ENCODE results near the gene TMEM183A.
A peak's percentile ranks its signal among the peaks of the same experiment; 100 is the strongest.

TMEM183A gene, protein sequence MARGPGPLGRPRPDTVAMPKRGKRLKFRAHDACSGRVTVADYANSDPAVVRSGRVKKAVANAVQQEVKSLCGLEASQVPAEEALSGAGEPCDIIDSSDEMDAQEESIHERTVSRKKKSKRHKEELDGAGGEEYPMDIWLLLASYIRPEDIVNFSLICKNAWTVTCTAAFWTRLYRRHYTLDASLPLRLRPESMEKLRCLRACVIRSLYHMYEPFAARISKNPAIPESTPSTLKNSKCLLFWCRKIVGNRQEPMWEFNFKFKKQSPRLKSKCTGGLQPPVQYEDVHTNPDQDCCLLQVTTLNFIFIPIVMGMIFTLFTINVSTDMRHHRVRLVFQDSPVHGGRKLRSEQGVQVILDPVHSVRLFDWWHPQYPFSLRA

DNA sequence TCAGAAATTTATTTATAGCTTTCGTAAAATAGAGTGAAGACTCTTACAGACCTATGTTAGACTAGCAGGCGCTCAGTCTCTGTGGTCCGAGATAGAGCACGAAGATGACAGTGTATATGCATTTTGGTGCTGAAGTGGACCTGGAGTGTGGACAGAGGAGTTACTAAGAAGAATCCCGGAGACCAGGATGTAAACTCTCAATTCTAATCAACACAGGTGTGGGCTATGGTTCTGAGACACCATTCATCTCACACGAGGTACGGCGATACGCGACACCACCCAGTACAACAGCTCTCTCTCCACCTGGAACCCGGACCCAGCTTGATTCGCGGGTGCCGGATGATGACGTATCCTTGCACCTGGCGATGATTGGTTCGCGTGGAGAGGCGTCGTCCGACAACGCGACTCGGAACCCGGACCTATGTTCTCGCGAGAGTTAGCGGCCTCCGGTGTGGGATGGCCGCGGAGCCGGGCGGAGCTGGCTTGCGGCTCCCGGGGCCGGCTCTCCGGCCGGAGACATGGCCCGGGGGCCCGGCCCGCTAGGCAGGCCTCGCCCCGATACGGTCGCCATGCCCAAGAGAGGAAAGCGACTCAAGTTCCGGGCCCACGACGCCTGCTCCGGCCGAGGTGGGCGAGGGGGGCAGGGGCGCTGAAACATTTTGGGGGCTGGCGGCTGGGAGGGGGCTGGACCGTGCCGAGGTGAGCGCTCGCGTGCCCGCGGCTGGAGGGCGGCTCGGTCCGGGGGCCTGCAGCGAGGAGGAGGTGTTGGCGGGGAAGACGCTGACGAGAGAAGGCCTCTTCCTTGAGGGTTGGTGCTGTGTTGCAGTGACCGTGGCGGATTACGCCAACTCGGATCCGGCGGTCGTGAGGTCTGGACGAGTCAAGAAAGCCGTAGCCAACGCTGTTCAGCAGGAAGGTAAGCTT, at the start of gene TMEM183A:
TMEM183A (plus strand) TSS at position 427 of the 924 bp plus-strand sequence; CDS start at position 519, 92 bp downstream.
- peak; percentile 63 to 97 (median 92) for DNase-seq

DNA sequence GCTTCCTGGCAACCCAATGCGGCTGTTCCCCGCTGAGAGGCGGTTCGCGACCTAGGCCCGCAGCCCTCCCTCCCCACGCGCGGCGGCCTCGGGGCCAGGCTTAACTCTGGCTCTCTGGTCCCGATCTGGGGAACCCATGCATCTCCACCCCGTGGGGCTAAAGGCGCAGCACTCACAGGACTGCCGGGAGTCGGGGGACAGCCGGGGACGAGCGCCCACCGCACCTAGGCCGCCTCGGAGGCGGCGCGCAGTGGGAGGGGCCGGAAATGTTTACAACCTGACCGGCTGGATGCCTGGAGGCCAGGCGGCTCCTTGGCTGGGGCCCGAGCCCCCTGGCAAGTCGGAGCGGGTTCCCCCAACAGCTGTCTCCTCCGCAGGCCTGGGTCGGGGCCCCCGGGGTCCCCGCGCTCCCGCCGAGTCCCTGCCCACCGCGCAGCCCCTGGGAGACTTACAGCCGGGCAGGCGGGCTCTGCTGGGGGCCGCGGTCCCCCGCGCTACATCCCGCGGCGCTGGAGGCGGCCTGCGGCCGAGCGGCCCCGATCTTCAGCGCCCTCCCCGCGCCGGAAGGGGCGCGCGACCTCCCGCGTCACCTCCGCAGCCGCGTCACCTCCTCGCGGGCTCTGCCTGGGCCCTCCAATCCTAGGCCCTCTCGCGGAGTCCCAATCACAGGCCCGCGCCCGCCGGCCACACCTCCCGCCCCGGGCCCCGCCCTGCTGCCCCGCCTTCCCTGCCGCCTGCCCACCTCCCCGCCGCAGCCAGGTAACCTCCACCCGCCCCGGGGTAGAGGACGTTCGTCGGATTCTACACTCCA, 49.2 kb upstream of the TMEM183A start, which contains the start of gene ADIPOR1:
ADIPOR1 (minus strand) TSS at position 580 of the 811 bp plus-strand sequence. CDS start 7,242 bp downstream, outside the sequence.
- peak; percentile 34 to 95 (median 86) for DNase-seq

DNA sequence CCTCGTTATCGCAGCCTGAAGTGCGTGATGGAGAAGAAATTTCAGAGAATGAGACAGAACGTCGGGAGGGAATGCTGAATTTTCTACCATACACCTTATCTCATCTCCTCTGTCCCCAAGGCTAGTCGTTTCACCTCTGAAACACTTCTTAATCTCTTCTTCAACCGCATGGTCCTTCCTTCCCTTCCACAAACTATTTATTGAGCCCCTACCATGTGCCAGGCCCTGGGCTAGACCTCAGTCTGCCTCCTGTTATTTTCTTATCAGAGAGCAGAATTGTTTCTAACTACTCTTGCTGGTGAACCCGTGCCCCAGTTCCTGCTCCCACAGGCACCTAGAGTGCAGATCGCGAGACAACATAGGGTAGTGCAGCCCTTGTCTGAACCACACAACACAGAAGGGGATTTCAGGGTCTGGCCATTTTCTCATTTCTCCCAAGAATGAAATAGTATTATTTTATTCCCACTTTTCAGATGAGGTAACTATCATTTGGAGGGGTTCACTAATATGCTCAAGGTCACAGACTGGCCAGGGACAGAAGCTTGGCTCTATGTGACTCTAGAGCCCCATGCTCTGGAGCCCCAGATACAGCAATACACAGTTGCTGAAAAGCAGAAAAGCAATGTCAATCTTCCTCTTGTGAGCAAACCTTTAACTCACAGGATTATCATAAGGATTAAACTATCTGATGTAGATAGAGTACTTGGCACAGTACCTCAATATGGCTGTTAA, 48.5 kb upstream of the TMEM183A start:
- no peak for DNase-seq

DNA sequence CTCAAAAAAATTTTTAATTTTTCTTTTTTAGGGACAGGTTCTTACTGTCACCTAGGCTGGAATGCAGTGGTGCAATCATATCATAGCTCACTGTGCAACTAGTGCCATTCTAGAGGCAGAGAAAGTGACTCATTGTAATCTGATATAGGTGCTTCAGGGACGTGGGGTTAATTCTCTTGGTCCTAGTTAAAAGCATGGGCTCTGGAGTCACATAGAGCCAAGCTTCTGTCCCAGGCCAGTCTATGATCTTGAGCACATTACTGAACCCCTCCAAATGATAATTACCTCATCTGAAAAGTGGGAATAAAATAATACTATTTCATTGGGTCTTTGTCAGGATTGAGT, 47.9 kb upstream of the TMEM183A start:
- DNase-seq: no peak

DNA sequence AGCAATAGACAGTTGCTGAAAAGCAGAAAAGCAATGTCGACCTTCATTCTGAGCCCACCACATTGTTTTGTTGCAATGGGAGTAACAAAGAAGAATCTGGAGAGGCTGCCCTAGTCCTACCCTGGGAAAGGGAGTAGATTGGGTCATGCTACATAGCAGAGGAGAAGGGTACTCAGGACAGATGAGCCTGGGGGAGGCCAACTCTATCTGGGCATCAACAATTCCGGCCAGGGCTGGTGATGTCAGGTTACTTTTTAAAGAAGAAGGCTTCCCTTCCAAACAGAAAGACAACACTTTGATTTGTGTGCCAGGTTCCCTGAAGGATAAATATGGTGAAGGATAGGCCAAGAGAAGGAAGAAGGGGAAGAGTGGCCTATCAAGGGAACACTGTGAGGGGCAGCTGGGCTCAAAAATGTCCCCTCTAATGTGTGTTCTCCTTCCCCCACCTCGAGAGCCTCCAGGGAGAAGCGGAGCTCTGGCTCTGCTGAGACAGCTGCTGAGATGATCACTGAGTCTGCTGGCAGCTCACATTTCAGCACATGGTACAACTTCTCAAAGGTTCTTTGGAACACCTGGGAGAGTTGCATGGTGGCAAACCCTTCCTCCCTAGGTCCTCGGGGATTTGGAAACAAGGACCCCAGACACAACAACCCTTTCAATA, 45.8 kb upstream of the TMEM183A start:
- DNase-seq: no peak

DNA sequence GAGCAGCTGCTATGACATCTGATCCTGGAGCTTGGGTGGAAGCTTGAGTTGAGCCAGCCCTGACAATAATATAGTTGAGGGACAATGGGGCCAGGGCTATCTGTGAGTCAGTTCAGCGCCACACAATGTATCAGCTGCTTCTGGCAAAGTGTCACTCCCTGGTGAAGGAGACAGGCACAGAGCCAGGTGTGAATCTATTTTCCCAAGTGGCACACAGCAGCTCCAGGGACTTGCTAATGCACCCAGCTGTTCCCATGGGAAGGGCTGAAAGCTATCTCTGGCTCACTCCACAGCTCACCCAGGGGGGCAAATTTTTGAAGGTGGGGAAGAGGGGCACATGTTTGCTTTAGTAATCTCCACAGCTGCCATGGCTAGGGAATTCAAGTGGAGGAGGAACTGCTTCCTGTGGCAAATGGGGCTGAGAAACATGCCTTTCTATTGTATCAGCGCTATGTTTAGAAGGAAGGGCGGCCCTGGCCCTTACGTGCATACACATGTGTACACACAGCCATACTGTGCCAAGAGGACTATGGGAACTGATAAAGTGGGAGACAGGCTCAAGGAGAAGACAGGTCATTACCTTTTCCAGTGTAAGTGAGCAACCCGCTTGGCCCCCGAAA, 42.3 kb upstream of the TMEM183A start:
- DNase-seq: peak in 2 of 58 donors; percentile 6 to 8

DNA sequence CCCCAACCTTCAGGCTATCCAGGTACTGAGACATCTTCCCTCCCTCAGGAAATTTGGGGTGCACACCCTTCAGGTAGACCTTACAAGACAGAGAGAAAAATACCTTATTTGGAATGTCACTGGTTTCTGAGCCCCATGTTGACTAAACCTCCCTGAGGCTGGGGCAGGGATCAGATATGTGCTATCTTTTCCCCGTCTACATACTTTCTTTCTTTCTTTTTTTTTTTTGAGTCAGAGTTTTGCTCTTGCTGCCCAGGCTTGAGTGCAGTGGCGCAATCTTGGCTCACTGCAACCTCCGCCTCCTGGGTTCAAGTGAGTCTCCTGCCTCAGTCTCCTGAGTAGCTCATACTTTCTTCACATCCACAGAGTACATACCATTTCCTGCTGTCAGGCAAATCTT, 41.8 kb upstream of the TMEM183A start:
- DNase-seq: no peak

DNA sequence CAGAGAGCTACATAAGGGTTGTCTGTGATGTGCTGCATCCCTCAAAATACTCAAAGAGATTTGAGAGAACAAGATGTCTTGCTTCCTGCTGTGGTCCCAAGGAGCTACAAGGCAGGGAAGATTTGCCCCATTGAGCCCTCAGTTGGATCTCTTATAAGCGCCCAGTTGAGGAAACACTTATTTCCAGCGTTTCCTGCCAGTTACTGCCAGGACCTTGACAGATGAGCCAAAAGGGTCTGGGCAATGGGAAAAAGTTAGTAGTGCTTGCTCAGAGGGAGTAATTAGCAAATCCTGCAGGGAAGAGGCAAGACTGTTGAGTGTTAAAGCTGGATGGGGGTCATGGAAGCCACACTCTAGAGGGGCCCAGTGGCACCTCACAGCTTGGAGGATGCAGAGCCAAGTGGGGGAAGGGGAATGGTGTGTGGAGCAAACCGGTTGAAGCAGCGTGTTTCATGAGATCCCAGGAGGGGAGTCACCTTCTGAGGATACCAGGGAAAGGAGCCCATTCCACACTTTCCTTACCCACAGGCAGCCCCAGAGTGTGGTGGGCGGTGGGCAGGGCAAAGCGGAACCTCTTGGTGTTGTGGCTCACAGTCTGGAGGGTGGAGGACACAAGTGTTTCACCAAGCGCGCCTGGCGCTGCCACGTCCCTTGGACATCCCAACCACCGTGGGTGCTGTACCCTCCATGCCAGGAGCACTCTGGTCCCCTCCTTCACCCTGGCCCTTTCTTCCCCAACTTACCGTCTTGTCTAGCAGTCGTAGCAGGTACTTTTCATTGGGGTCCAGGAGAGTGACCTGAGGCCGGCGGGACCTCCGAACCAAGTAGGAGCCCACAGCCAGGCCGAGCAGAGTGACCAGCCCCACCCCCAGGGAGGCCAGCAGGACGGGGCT, 40.9 kb upstream of the TMEM183A start:
- DNase-seq: peak in 4 of 58 donors; percentile 28 to 49 (median 38)

DNA sequence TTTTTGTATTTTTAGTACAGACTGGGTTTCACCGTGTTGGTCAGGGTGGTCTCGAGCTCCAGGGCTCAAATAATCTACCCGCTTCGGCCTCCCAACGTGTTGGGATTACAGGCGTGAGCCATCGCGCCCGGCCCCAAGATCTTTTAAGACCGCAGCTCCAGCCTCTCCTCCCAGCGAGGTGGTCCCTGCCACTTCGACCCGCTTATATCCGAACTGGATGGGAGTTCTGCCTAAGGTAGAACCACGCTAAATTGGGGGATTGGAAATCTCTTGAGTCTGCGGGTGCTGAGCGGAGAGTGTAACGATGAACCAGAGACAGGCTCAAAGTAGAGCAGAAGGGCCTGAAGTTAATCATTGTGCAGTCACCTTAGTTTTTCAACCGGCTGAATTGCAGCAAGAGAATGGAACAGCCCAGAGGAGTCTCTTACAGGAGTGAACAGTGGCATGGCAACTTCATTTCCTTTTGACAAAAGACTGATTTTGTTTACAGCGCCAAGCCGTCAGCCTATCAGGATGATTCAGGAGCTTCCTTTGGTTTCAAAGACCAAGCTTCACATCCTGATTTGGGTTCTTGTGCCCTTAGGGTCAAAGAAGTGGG, 39.4 kb upstream of the TMEM183A start:
- DNase-seq: peak in 5 of 58 donors; percentile 5 to 58 (median 38)

DNA sequence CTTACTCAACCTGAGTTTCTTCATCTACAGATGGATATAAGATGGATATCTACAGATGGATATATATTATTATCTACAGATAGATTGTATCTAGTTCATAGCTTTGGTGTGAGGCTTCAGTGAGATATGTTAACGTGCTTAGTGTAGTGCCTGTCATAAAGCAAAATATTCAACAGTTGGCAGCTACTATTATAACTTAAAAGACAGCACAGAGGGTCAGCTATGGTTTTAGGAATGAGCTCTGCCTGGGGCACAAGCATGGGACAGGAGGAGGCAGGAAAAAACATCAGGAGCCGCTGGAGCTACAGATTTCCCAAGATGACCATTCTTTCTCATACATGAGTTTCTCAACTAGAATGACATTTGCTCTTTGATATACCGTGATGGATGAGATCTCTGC, 38.8 kb upstream of the TMEM183A start:
- no peak for DNase-seq

DNA sequence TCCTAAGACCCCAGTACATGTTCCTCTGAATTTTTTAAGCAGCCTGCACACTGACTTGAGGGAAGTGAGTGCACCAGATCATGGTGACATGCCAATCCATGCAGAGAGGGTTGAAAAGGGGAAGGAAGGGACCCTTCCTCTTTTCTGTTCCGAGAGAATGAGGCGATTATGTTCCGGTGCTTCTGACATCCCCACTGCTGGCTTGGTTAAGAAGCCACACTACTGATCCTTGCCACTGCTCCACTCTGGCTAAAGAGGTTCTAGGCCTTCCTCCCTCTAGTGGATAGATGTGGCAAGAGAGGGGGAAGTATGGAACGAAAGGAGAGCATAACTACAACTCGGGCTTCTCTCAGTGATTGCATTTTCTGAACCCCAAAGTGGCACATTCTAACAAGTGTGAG, 38.3 kb upstream of the TMEM183A start:
- DNase-seq: peak in 27 of 58 donors; percentile 6 to 71 (median 25)

DNA sequence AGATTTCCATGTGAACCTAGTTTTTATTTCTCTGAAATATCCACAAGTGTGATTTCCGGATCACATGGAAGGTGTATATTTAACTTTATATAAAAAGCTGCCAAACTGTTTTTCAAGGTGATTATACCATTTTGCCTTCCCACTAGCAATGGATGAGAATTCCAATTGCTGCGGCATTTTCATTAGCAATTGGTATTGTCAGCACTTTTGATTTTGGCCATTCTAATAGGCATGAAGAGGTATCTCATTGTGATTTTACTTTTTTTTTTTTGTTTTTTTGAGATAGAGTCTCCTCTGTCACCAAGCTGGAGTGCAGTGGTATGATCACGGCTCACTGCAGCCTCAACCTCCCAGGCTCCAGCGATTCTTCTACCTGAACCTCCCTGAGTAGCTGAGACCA, 35.1 kb upstream of the TMEM183A start:
- DNase-seq: no peak

DNA sequence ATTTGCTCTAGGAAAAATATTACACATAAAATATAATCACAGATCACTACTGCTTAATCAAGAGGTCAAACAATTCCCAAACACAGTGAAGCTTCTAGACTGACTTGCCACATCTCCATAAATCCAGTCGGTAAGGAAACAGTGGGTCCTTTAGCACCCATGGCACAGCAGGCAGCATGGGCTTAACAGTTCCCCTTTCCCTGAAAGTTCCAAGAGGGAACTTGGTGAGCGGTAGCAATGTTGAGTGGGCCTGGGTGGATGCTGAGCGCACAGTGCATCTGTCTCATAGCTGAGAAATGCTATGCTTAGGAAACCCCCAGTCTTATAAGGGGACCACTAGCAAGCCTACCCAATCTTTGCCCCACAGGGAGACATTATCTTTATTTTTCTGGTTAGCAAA, 32.3 kb upstream of the TMEM183A start:
- no peak for DNase-seq

DNA sequence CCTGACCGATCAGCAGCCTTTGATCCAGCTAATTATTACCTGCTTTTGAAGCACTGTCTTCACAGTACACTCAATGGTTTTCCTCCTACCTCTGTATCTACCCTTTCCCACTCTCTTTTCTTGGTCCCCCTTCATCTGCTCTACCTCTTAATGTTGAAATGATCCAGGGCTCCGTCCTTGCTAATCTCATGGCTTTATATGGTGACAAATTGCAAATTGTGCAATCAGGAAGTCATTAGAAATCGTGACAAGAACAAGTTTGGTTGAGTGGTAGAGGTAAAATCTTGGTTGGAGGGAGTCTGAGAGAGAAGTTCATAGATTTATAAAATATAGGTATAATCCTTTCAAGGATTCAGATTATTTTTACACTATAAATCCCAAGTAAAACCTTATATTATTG, 30.5 kb upstream of the TMEM183A start:
- no peak for DNase-seq

DNA sequence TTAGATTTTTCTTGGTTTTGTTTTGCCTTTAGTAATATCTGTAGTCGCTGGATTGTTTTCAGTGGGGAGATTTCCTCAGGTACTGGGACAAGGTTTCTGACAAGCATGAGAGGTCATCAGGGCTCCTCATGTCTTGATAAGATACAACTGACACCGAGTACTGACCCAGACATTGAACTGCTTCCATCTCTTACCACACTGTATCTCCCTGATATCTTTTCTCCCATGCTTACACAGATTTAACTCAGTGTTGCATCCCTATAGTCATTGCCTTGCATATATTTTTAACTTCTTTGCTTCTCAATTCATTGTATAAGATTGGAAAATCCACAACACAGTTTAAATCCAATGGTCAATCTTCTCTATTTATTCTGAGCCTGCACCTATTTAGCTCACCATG, 27.7 kb upstream of the TMEM183A start:
- no peak for DNase-seq

DNA sequence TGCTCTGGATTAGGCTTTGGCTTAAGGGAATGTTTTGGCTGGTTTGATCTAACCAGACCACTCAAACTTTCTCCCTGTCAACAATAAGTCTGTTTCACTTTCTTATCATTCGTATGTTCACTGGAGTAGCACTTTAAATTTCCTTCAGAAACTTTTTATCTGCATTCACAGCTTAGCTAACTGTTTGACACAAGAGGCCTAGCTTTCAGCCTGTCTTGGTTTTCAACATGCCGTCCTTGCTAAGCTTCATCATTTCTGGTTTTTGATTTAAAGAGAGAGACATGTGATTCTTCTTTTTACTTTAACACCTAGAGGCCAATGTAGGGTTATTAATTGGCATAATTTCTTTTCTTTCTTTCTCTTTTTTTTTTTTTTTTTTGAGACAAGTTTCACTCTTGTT, 25.2 kb upstream of the TMEM183A start:
- no peak for DNase-seq

DNA sequence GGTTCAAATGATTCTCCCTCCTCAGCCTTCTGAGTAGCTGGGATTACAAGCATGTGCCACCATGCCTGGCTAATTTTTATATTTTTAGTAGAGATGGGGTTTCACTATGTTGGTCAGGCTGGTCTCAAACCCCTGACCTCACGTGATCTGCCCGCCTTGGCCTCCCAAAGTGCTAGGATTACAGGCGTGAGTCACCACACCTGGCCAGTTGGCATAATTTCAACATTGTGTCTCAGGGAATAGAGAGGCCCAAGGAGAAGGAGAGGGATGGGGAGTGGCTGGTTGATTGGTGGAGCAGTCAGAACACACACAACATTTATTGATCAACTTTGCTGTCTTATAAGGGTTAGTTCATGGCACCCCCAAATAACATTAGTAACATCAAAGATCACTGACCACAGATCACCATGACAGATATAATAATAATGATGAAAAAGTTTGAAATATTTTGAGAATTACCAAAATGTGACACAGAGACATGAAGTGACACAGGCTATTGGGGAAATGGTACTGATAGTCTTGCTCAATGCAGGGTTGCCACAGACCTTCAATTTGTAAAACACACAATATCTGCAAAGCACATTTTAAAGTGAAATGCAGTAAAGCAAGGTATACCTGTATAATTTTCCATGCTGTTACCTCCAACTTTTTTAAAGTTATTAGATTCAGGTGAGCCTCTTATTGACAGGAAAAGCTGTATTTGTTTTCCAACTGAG, 24.3 kb upstream of the TMEM183A start:
- DNase-seq: no peak
